Measurements from ENCODE around the gene STAT5B. TPM values are rescaled to one million over a fixed set of nuclear protein-coding genes. Genes with fewer than 3 reads are reported as not detected.
"Not testable (repeated sequence)": the region's sequence is repeated elsewhere in the genome, so short reads cannot be mapped to it uniquely, and the experiment has no call there.

Gene STAT5B
- total and polyA plus RNA-seq, 5 donors from 2014 or later, result 109 to 241 (median 114) TPM

DNA sequence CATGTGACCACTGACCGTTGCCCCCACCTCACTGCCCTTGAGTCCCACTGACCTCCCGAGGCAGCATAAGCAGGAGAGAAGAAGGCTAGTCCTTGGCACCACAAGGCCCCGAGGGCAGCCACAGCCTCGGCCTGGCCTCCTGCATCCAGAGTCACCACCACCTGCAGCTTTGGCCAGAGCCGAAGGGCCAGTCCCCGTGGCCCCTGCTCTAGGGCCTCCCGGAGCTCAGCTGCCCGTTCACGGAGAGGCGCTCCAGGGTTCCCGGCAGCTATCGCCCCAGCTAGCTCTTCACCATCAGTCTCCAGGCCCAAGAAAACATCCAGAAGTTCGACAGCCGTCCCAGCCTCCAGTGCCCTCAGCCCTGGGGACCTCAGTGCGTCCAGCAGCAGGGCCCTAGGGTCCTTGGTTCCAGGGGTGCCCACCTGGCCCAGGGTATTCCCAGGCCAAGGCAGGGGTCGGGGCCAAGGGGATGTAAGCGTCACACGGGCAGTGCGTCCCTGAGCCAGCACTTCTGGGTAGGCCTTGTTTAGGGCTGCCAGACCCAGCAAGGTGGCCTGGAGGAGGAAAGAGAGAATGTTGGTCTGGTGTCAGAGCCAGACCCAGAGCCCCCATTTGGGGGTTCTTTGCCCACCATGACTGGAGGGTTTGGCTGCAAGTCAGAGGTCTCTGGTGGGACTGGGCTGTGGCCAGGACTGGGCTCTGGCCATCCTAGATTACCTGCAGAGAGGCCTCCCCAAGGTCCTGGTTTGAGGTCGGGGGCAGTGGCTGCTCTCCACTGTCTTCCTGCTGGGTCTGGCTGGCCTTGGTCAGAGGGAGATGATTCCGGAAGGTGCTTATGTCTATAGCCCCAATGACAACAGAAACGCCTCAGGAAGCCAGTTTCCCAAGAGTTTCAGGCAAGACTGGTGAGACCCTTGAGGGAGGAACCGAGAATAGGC, 83.7 kb downstream of the STAT5B start:
- Histone ChIP-seq H3K4me1 (ENCODE audit: control insufficient read depth, insufficient read depth, low read length, poor library complexity, severe bottlenecking) (peaks cover 18% of the 10 kb centered on the region), H3K4me3 (ENCODE audit: low read depth, low read length) (no peak overlapping the region), H3K27ac (ENCODE audit: insufficient read depth, low read length, poor library complexity, severe bottlenecking) (no peak overlapping the region), H3K27me3 (ENCODE audit: control insufficient read depth, insufficient read depth, low read length) (no peaks in the 10 kb centered on the region), H3K36me3 (ENCODE audit: control insufficient read depth, insufficient read depth, low read length) (no peaks in the 10 kb centered on the region), H3K9me3 (ENCODE audit: control insufficient read depth in 2 of 2, low read length in 2 of 2) (no peaks in the 10 kb centered on the region)
- ATAC-seq (ENCODE audit: low read depth in 2 of 2), result no peak
- no peak for DNase-seq
- Mint-ChIP-seq H3K4me1 (peaks cover 5 to 39% (median 11%) of the 10 kb centered on the region in 4 donors), H3K27ac (peak overlapping the region in 1 of 3 donors; percentile 51), H3K27me3 (no peaks in the 10 kb centered on the region), H3K4me3 (peak overlapping the region; percentile 77 to 97 (median 96)), H3K36me3 (peaks cover 4% of the 10 kb centered on the region), H3K9me3 (no peaks in the 10 kb centered on the region)

GRCh38 chr17:42191275-42191608, 84.9 kb downstream of the STAT5B start:
- Mint-ChIP-seq H3K27ac (no peak overlapping the region), H3K36me3 (peaks cover 4% of the 10 kb centered on the region)
- DNase-seq, result no peak

GRCh38 chr17:42190491-42191274, 85.5 kb downstream of the STAT5B start:
- Mint-ChIP-seq H3K27me3 (no peaks in the 10 kb centered on the region), H3K4me3 (peak overlapping the region in 2 of 4 donors; percentile 2 to 39), H3K36me3 (peaks cover 4% of the 10 kb centered on the region), H3K27ac (no peak overlapping the region), H3K9me3 (no peaks in the 10 kb centered on the region), H3K4me1 (peaks cover 5 to 36% (median 11%) of the 10 kb centered on the region in 4 donors)
- no peak for DNase-seq
- Histone ChIP-seq H3K27ac (ENCODE audit: insufficient read depth, low read length, poor library complexity, severe bottlenecking) (no peak overlapping the region), H3K27me3 (ENCODE audit: control insufficient read depth, insufficient read depth, low read length) (no peaks in the 10 kb centered on the region), H3K4me1 (ENCODE audit: control insufficient read depth, insufficient read depth, low read length, poor library complexity, severe bottlenecking) (peaks cover 18% of the 10 kb centered on the region), H3K36me3 (ENCODE audit: control insufficient read depth, insufficient read depth, low read length) (no peaks in the 10 kb centered on the region), H3K4me3 (ENCODE audit: low read depth, low read length) (no peak overlapping the region), H3K9me3 (ENCODE audit: control insufficient read depth in 2 of 2, low read length in 2 of 2) (no peaks in the 10 kb centered on the region)
- ATAC-seq (ENCODE audit: low read depth in 2 of 2), result no peak

More at GRCh38 chr17:42191275-42191608, 84.9 kb downstream of the STAT5B start:
- no peaks in the 10 kb centered on the region for H3K36me3 ChIP-seq (ENCODE audit: control insufficient read depth, insufficient read depth, low read length)
- H3K4me3 Mint-ChIP-seq, result no peak overlapping the region
- no peaks in the 10 kb centered on the region for H3K27me3 ChIP-seq (ENCODE audit: control insufficient read depth, insufficient read depth, low read length)
- peaks cover 18% of the 10 kb centered on the region for H3K4me1 ChIP-seq (ENCODE audit: control insufficient read depth, insufficient read depth, low read length, poor library complexity, severe bottlenecking)
- no peak overlapping the region for H3K27ac ChIP-seq (ENCODE audit: insufficient read depth, low read length, poor library complexity, severe bottlenecking)
- ATAC-seq (ENCODE audit: low read depth in 2 of 2), result no peak
- no peak overlapping the region for H3K4me3 ChIP-seq (ENCODE audit: low read depth, low read length)
- H3K27me3 Mint-ChIP-seq, result no peaks in the 10 kb centered on the region
- no peaks in the 10 kb centered on the region for H3K9me3 ChIP-seq (ENCODE audit: control insufficient read depth in 2 of 2, low read length in 2 of 2)
- H3K9me3 Mint-ChIP-seq, result no peaks in the 10 kb centered on the region
- H3K4me1 Mint-ChIP-seq, result peaks cover 5 to 37% (median 11%) of the 10 kb centered on the region in 4 donors

DNA sequence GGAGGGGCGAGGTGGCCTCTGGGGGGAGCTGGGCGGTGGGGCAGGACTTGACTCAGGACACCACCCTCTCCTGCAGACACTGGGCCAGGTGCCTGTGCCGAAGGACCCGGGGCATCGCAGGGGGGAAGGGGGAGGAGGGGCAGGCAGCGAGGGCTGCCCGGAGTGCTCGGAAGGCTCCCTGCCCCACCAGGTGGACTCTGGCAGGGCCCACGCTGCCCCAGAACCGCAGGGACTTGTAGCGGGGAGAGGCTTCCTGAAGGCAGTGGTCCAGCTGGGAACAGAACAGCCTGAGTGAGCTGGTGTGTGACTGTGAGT, 86.6 kb downstream of the STAT5B start:
- Mint-ChIP-seq H3K36me3 (peaks cover 4% of the 10 kb centered on the region), H3K9me3 (no peaks in the 10 kb centered on the region), H3K27me3 (no peaks in the 10 kb centered on the region), H3K27ac (no peak overlapping the region), H3K4me1 (peaks cover 4 to 41% (median 15%) of the 10 kb centered on the region in 4 donors), H3K4me3 (no peak overlapping the region)
- Histone ChIP-seq H3K27ac (ENCODE audit: insufficient read depth, low read length, poor library complexity, severe bottlenecking) (no peak overlapping the region), H3K4me3 (ENCODE audit: low read depth, low read length) (no peak overlapping the region), H3K9me3 (ENCODE audit: control insufficient read depth in 2 of 2, low read length in 2 of 2) (no peaks in the 10 kb centered on the region), H3K27me3 (ENCODE audit: control insufficient read depth, insufficient read depth, low read length) (no peaks in the 10 kb centered on the region), H3K36me3 (ENCODE audit: control insufficient read depth, insufficient read depth, low read length) (no peaks in the 10 kb centered on the region), H3K4me1 (ENCODE audit: control insufficient read depth, insufficient read depth, low read length, poor library complexity, severe bottlenecking) (peaks cover 18% of the 10 kb centered on the region)
- no peak for ATAC-seq (ENCODE audit: low read depth in 2 of 2)
- DNase-seq, result no peak

DNA sequence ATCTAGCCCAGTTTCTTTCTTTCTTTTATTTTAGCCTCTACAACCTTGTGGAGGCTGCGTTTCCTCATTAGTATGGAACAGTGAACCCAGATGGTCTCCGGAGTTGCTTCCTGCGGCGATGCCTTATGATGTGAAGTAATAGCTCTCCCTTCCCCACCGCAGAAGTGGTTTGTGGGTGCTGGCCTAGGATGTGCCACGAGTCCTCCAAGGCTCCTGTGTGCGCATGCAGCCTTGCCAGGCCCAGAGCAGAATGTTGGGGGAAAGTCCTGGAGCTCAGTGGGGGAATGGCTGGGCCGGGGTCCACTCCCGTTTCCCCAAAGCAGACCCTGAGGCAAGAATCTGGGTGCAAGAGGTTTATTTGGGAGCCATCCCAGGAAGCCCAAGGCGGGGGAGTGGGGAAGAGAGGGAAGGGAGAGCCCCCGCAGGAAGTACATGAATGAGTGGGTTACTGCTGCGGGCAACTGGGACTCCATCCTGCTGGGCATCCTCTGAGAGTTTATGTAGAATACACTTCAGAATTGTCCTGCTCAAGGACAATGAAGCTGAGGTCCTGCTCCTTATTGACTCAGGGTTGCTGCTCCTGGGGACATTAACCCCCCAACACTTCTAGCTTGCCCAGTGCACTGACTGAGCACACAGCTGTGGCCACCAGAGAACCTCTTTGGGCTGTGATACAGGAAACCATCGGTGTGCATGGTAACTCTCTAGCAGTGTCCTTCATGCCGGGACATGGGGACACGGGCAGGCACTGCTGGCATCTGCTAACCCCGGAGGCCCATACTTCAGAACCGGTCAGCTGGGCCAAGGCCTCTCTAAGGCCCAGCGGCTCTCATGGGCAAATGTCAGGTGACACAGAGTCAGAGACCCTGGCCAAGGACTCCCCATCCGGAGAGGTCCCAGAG, 87.2 kb downstream of the STAT5B start:
- Histone ChIP-seq H3K27ac (ENCODE audit: insufficient read depth, low read length, poor library complexity, severe bottlenecking) (no peak overlapping the region), H3K4me1 (ENCODE audit: control insufficient read depth, insufficient read depth, low read length, poor library complexity, severe bottlenecking) (peaks cover 19% of the 10 kb centered on the region), H3K9me3 (ENCODE audit: control insufficient read depth in 2 of 2, low read length in 2 of 2) (no peaks in the 10 kb centered on the region), H3K4me3 (ENCODE audit: low read depth, low read length) (no peak overlapping the region), H3K27me3 (ENCODE audit: control insufficient read depth, insufficient read depth, low read length) (no peaks in the 10 kb centered on the region), H3K36me3 (ENCODE audit: control insufficient read depth, insufficient read depth, low read length) (no peaks in the 10 kb centered on the region)
- DNase-seq (no peak), ATAC-seq (ENCODE audit: low read depth in 2 of 2) (no peak)
- H3K36me3 Mint-ChIP-seq, result peaks cover 4% of the 10 kb centered on the region
- H3K4me3 Mint-ChIP-seq, result peak overlapping the region in 1 of 4 donors; percentile 24
- no peaks in the 10 kb centered on the region for H3K9me3 Mint-ChIP-seq
- peaks cover 0 to 39% (median 13%) of the 10 kb centered on the region in 4 donors for H3K4me1 Mint-ChIP-seq
- H3K27me3 Mint-ChIP-seq, result no peaks in the 10 kb centered on the region
- no peak overlapping the region for H3K27ac Mint-ChIP-seq

GRCh38 chr17:42187833-42188232, 88.4 kb downstream of the STAT5B start:
- ATAC-seq (ENCODE audit: low read depth in 2 of 2) (no peak), DNase-seq (no peak)
- no peak overlapping the region for H3K4me3 ChIP-seq (ENCODE audit: low read depth, low read length)
- H3K27me3 Mint-ChIP-seq, result peaks cover 7% of the 10 kb centered on the region
- H3K27me3 ChIP-seq (ENCODE audit: control insufficient read depth, insufficient read depth, low read length), result no peaks in the 10 kb centered on the region
- no peaks in the 10 kb centered on the region for H3K9me3 ChIP-seq (ENCODE audit: control insufficient read depth in 2 of 2, low read length in 2 of 2)
- peaks cover 5 to 38% (median 16%) of the 10 kb centered on the region in 4 donors for H3K4me1 Mint-ChIP-seq
- H3K27ac Mint-ChIP-seq, result no peak overlapping the region
- no peaks in the 10 kb centered on the region for H3K36me3 ChIP-seq (ENCODE audit: control insufficient read depth, insufficient read depth, low read length)
- peaks cover 17% of the 10 kb centered on the region for H3K4me1 ChIP-seq (ENCODE audit: control insufficient read depth, insufficient read depth, low read length, poor library complexity, severe bottlenecking)
- H3K9me3 Mint-ChIP-seq, result no peaks in the 10 kb centered on the region
- no peak overlapping the region for H3K27ac ChIP-seq (ENCODE audit: insufficient read depth, low read length, poor library complexity, severe bottlenecking)
- H3K36me3 Mint-ChIP-seq, result peaks cover 4% of the 10 kb centered on the region
- H3K4me3 Mint-ChIP-seq, result peak overlapping the region in 2 of 4 donors; percentile 52 to 55

GRCh38 chr17:42186191-42186590, 90.0 kb downstream of the STAT5B start:
- H3K4me1 Mint-ChIP-seq, result peaks cover 5 to 44% (median 20%) of the 10 kb centered on the region in 4 donors
- not testable (repeated sequence) for H3K36me3 ChIP-seq (ENCODE audit: control insufficient read depth, insufficient read depth, low read length); H3K9me3 Mint-ChIP-seq; H3K27me3 ChIP-seq (ENCODE audit: control insufficient read depth, insufficient read depth, low read length); H3K4me3 ChIP-seq (ENCODE audit: low read depth, low read length); H3K27me3 Mint-ChIP-seq; ATAC-seq (ENCODE audit: low read depth in 2 of 2); H3K27ac Mint-ChIP-seq; H3K9me3 ChIP-seq (ENCODE audit: control insufficient read depth in 2 of 2, low read length in 2 of 2); DNase-seq; H3K36me3 Mint-ChIP-seq; H3K27ac ChIP-seq (ENCODE audit: insufficient read depth, low read length, poor library complexity, severe bottlenecking)
- H3K4me1 ChIP-seq (ENCODE audit: control insufficient read depth, insufficient read depth, low read length, poor library complexity, severe bottlenecking), result peaks cover 25% of the 10 kb centered on the region
- peak overlapping the region in 3 of 4 donors; percentile 38 to 86 (median 52) for H3K4me3 Mint-ChIP-seq

All from CD4-positive, CD25-positive, alpha-beta regulatory T cell (primary cell).